Muscle of back (tissue), 11 donors: ENCODE measurements around the gene NRG2. TPM values are rescaled to one million over a fixed set of nuclear protein-coding genes. Genes with fewer than 3 reads are reported as not detected.

Source experiments
- DNase-seq, 3 donors: peaks; one replicate each; pipeline versions ENCODE4 v3.0.0 to v3.0.0-alpha.2; 2013
- polyA plus RNA-seq, 10 donors: library from polyadenylated mRNA; unstranded; fragments of 120-200 nt; gene quantifications; one replicate each; pipeline ENCODE4 v1.2.1, GENCODE V29; 2013; ENCODE audit not compliant: insufficient read length in 10 of 10

NRG2 gene
- polyA plus RNA-seq, 10 donors: 0.64 to 2.1 (median 1.5) TPM

- DNase-seq: no peak
Observed at GRCh38 chr5:139839918-139840317, 203.2 kb downstream of the NRG2 start.

- no peak for DNase-seq
Observed at GRCh38 chr5:139839232-139839815, 203.8 kb downstream of the NRG2 start.

GRCh38 chr5:139838381-139839197, 204.5 kb downstream of the NRG2 start:
- no peak for DNase-seq

- DNase-seq: no peak
Observed at GRCh38 chr5:139837711-139838380, 205.3 kb downstream of the NRG2 start.

- no peak for DNase-seq
Observed at GRCh38 chr5:139836469-139837208, 206.5 kb downstream of the NRG2 start.

GRCh38 chr5:139835656-139836055, 207.4 kb downstream of the NRG2 start:
- no peak for DNase-seq

GRCh38 chr5:139833525-139833924, 209.6 kb downstream of the NRG2 start:
- no peak for DNase-seq

- DNase-seq: no peak
Observed at GRCh38 chr5:139831624-139832023, 211.5 kb downstream of the NRG2 start.

GRCh38 chr5:139829471-139829870, 213.6 kb downstream of the NRG2 start:
- no peak for DNase-seq

- DNase-seq: no peak
Observed at GRCh38 chr5:139828207-139828895, 214.7 kb downstream of the NRG2 start.

GRCh38 chr5:139825690-139826089, 217.4 kb downstream of the NRG2 start:
- no peak for DNase-seq

GRCh38 chr5:139823757-139824355, 219.2 kb downstream of the NRG2 start:
- DNase-seq: no peak

- DNase-seq: no peak
Observed at GRCh38 chr5:139822553-139823425, 220.3 kb downstream of the NRG2 start.

GRCh38 chr5:139821806-139822552, 221.1 kb downstream of the NRG2 start:
- no peak for DNase-seq

GRCh38 chr5:139820606-139821005, 222.5 kb downstream of the NRG2 start:
- no peak for DNase-seq

GRCh38 chr5:139820130-139820529, 223.0 kb downstream of the NRG2 start:
- no peak for DNase-seq

GRCh38 chr5:139817970-139818369, 225.1 kb downstream of the NRG2 start:
- DNase-seq: no peak

- DNase-seq: no peak
Observed at GRCh38 chr5:139817362-139817761, 225.7 kb downstream of the NRG2 start.

GRCh38 chr5:139816566-139816965, 226.5 kb downstream of the NRG2 start:
- DNase-seq: no peak
